HepG2 (cell line): ENCODE measurements around the gene GALR2. TPM values are rescaled to one million over a fixed set of nuclear protein-coding genes. Genes with fewer than 3 reads are reported as not detected.

Source experiments
- CREB3 ChIP-seq: sonication (generic); formaldehyde crosslinking; IDR thresholded peaks from 2 replicates; pipeline ENCODE4 v1.5.0; 2020; ENCODE audit warnings: missing genetic modification reagents
- ELF1 ChIP-seq: sonication (generic); formaldehyde crosslinking; IDR thresholded peaks from 2 replicates; pipeline ENCODE4 v1.4.0; 2020; ENCODE audit warnings: missing genetic modification reagents
- ETV6 ChIP-seq: sonication (generic); formaldehyde crosslinking; conservative IDR thresholded peaks from 2 replicates; pipeline ENCODE4 v1.4.0; 2020; ENCODE audit warnings: missing genetic modification reagents
- FOXK2 ChIP-seq: fragments of 450-650 bp; IDR thresholded peaks from 2 replicates; pipeline ENCODE4 v1.6.1; 2016
- GATA4 ChIP-seq: sonication (generic); IDR thresholded peaks from 2 replicates; pipeline ENCODE4 v1.6.1; 2016; ENCODE audit warnings: antibody characterized with exemption, low read depth, borderline replicate concordance
- GTF3A ChIP-seq: sonication (generic); formaldehyde crosslinking; conservative IDR thresholded peaks from 2 replicates; pipeline ENCODE4 v1.4.0; 2020; ENCODE audit warnings: mild to moderate bottlenecking, missing genetic modification reagents
- GZF1 ChIP-seq: sonication (generic); formaldehyde crosslinking; IDR thresholded peaks from 2 replicates; pipeline ENCODE4 v1.5.1; 2020; ENCODE audit warnings: mild to moderate bottlenecking, missing genetic modification reagents
- KDM5A ChIP-seq: fragments of 200-600 bp; sonication (generic); IDR thresholded peaks from 2 replicates; pipeline ENCODE4 v1.7.0; 2018; ENCODE audit warnings: antibody characterized with exemption, mild to moderate bottlenecking, low read length, borderline replicate concordance
- PLRG1 ChIP-seq: fragments of 450-650 bp; conservative IDR thresholded peaks from 2 replicates; pipeline ENCODE4 v1.6.1; 2016
- PRMT3 ChIP-seq: sonication (generic); formaldehyde crosslinking; IDR thresholded peaks from 2 replicates; pipeline ENCODE4 v1.8.1; 2022; ENCODE audit warnings: low read depth, mild to moderate bottlenecking, moderate library complexity, missing genetic modification reagents, borderline replicate concordance
- RBM39 ChIP-seq: fragments of 200-400 bp; formaldehyde crosslinking; IDR thresholded peaks from one replicate; pipeline ENCODE4 v1.6.1; 2018; ENCODE audit warnings: antibody characterized with exemption, mild to moderate bottlenecking, low read depth, low read length; ENCODE audit not compliant: poor library complexity, severe bottlenecking
- SP1 ChIP-seq, 2 experiments: fragments of 450-650 bp in 1 of 2; sonication (generic) in 1 of 2; formaldehyde crosslinking in 1 of 2; IDR thresholded peaks; 2 replicates each; pipeline versions ENCODE4 v1.4.0 to v1.6.1; 2016 to 2020; ENCODE audit warnings: missing genetic modification reagents in 1 of 2
- U2AF1 ChIP-seq: fragments of 200-400 bp; formaldehyde crosslinking; optimal IDR thresholded peaks from 2 replicates; pipeline ENCODE3; 2017; ENCODE audit warnings: mild to moderate bottlenecking, low read depth, low read length
- ZBTB40 ChIP-seq, 2 experiments: fragments of 450-650 bp in 1 of 2; sonication (generic) in 1 of 2; formaldehyde crosslinking in 1 of 2; IDR thresholded peaks; 2 replicates each; pipeline versions ENCODE4 v1.6.1 to v1.8.0; 2016 to 2022; ENCODE audit warnings: antibody characterized with exemption in 1 of 2, mild to moderate bottlenecking in 1 of 2, missing genetic modification reagents in 1 of 2
- ZNF205 ChIP-seq: IDR thresholded peaks from 2 replicates; pipeline ENCODE4 v1.6.1; 2018; ENCODE audit warnings: missing biosample characterization, missing genetic modification reagents
- ZNF225 ChIP-seq: sonication (generic); formaldehyde crosslinking; IDR thresholded peaks from 2 replicates; pipeline ENCODE4 v1.4.0; 2020; ENCODE audit warnings: mild to moderate bottlenecking, missing genetic modification reagents
- ZNF274 ChIP-seq: sonication (generic); formaldehyde crosslinking; IDR thresholded peaks from 2 replicates; pipeline ENCODE4 v1.5.1; 2020; ENCODE audit warnings: mild to moderate bottlenecking, missing genetic modification reagents
- ZNF362 ChIP-seq: sonication (generic); formaldehyde crosslinking; IDR thresholded peaks from 2 replicates; pipeline ENCODE4 v1.4.0; 2020; ENCODE audit warnings: missing genetic modification reagents, mild to moderate bottlenecking, borderline replicate concordance
- polyA plus RNA-seq, 8 experiments: library from polyadenylated mRNA; depleted of rRNA in 3 of 8; stranded (reverse) in 7 of 8; unstranded in 1 of 8; fragments of >200 nt; fragmentation: Illumina TruSeq in 4 of 8; extraction: Trizol in 4 of 8; gene quantifications; 2 replicates each; pipeline versions ENCODE4 v1.2.1 to v1.2.3, GENCODE V29; 2011 to 2016; ENCODE audit warnings: low read depth in 4 of 8, missing spikeins in 1 of 8, mixed read lengths in 1 of 8; ENCODE audit not compliant: insufficient read depth in 1 of 8
- total RNA-seq, 5 experiments: library from RNA; depleted of rRNA; stranded (reverse); fragments of >200 nt; fragmentation: Illumina TruSeq; extraction: Trizol; gene quantifications; 2 replicates each; pipeline ENCODE4 v1.2.3, GENCODE V29; 2016; ENCODE audit warnings: low read depth in 1 of 5

GALR2 gene
- total and polyA plus RNA-seq, 2 of the 13 experiments (the other 11 are each of a cell fraction or from before 2014, with no cell fraction given): 0.48 to 0.58 TPM

GRCh38 chr17:76103274-76104139 lies 28.9 kb downstream of the GALR2 start, which contains the start of gene EXOC7 (continued):
- no peak for TF ChIP-seq ZBTB40 (IDR thresholded peaks at IDR 0.05)
- TF ChIP-seq ZBTB40 (CRISPR knock-in tag; IDR thresholded peaks at IDR 0.05): peak; percentile 49
- TF ChIP-seq ZNF274 (CRISPR knock-in tag): peak; percentile 85
- peak; percentile 88; the same call in 1 of the 2 replicates for TF ChIP-seq KDM5A
- TF ChIP-seq FOXK2: no peak
- peak; percentile 25; the same call in 1 of the 2 replicates for TF ChIP-seq ZNF205
- TF ChIP-seq PLRG1: no peak
- TF ChIP-seq ZNF225 (CRISPR knock-in tag): no peak; the same call in 1 of the 2 replicates
- peak; percentile 39 for TF ChIP-seq U2AF1
- no peak for TF ChIP-seq ZNF362 (CRISPR knock-in tag)
- peak; percentile 85 for TF ChIP-seq RBM39
- TF ChIP-seq ETV6 (CRISPR knock-in tag): no peak
- TF ChIP-seq PRMT3 (CRISPR knock-in tag): no peak
- TF ChIP-seq GZF1 (CRISPR knock-in tag): no peak
- TF ChIP-seq ELF1 (CRISPR knock-in tag): peak; percentile 95
- no peak for TF ChIP-seq CREB3 (CRISPR knock-in tag)
- no peak for TF ChIP-seq GATA4
- TF ChIP-seq GTF3A (CRISPR knock-in tag): no peak
- TF ChIP-seq SP1 (IDR thresholded peaks at IDR 0.05): no peak
- peak; percentile 79 for TF ChIP-seq SP1 (CRISPR knock-in tag; IDR thresholded peaks at IDR 0.05)
